Activated B cell treated with CpG ODN at 0.5 μM for 24 hours (primary cell): ENCODE measurements around the gene TMC3. TPM values are rescaled to one million over a fixed set of nuclear protein-coding genes. Genes with fewer than 3 reads are reported as not detected.

Experiments used
- ATAC-seq: fragments of 200-7000 bp; cut with Tn5 transposase; one replicate; pipeline ENCODE4 v1.10.0; 2021; ENCODE audit warnings: low read depth, mild to moderate bottlenecking, moderate library complexity
- CTCF ChIA-PET: fragments of 350-600 bp; sonication (Branson Sonifier 250); formaldehyde crosslinking; loops from one replicate; lab custom pipeline; 2021; ENCODE audit warnings: antibody characterized with exemption; lab: Charles Lee
- POLR2A ChIA-PET: fragments of 350-600 bp; sonication (Branson Sonifier 250); formaldehyde crosslinking; loops from one replicate; lab custom pipeline; 2021; ENCODE audit warnings: antibody characterized with exemption; lab: Charles Lee
- DNase-seq: peaks from one replicate; pipeline ENCODE4 v3.0.0; 2022
- H3K27ac Mint-ChIP-seq: one replicate; pipeline ENCODE4 v1.8.0; 2020; ENCODE audit warnings: mixed read lengths
- H3K27me3 Mint-ChIP-seq: one replicate; pipeline ENCODE4 v1.8.0; 2021; ENCODE audit warnings: mixed read lengths
- H3K36me3 Mint-ChIP-seq: one replicate; pipeline ENCODE4 v1.8.0; 2021; ENCODE audit warnings: low read depth, mixed read lengths
- H3K4me1 Mint-ChIP-seq: one replicate; pipeline ENCODE4 v1.8.0; 2021; ENCODE audit warnings: mixed read lengths
- H3K4me3 Mint-ChIP-seq: one replicate; pipeline ENCODE4 v1.8.0; 2020; ENCODE audit warnings: mild to moderate bottlenecking, mixed read lengths
- H3K9me3 Mint-ChIP-seq: one replicate; pipeline ENCODE4 v1.8.0; 2020; ENCODE audit warnings: mixed read lengths
- intact Hi-C: fragments of 100-400 bp; cut with micrococcal nuclease; formaldehyde crosslinking; loops from one replicate; pipeline ENCODE4 v1.15.1; 2024
- total RNA-seq: library from RNA; stranded (reverse); gene quantifications from 2 replicates; pipeline ENCODE4 v1.2.3, GENCODE V29; 2022
- TF ChIP-seq, protein P1 (sequence below): fragments of 200-600 bp; IDR thresholded peaks from one replicate; pipeline ENCODE4 v1.8.0; 2022; ENCODE audit warnings: antibody characterized with exemption, mild to moderate bottlenecking

The TMC3 gene
- total RNA-seq, 1 donor from 2014 or later: not detected

DNA sequence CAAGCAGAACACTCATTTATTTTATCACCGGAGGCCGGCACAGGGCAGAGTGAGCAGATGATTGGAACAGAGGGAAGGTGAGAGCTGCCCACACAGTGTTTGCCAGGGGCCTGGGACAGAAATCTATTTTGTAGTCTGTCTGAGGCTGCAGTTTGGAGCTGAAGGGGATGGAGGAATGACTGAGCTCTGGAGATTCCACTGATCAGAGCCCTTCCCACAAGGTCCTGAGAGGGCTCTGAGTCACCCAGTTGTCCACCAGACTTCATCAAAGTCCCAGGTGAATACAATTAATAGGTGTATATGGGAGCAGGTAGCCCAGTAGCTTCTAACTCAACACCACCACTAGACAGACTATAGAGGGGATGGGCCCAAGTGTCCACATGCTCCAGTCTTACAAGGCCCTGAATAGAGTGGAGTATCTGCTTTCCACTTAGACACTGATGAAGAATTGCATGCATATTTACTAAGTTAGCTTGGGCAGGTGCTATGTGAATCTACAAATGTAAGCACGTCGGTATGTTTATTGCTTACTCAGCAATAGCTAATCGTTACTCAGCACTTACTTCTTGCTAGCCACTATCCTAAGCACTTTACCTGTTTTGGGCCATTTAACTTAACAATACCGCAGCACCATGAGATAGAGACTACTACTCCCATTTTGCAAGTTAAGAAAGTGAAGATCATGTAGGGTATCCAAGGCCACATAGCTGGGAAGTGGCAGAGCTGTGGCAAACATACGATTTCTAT is 47.4 kb downstream of the TMC3 start:
- H3K4me1 Mint-ChIP-seq: peaks cover 36% of the 10 kb centered on the region
- intact Hi-C loops: no loop called here
- DNase-seq: no peak
- POLR2A ChIA-PET: interaction anchor here (1.2 to 1.4 kb wide), 3 partner anchors 11 to 34 kb away, joined by 3 to 5 read pairs (median 4); no protein-coding TSS in a partner anchor
- TF ChIP-seq, protein P1, sequence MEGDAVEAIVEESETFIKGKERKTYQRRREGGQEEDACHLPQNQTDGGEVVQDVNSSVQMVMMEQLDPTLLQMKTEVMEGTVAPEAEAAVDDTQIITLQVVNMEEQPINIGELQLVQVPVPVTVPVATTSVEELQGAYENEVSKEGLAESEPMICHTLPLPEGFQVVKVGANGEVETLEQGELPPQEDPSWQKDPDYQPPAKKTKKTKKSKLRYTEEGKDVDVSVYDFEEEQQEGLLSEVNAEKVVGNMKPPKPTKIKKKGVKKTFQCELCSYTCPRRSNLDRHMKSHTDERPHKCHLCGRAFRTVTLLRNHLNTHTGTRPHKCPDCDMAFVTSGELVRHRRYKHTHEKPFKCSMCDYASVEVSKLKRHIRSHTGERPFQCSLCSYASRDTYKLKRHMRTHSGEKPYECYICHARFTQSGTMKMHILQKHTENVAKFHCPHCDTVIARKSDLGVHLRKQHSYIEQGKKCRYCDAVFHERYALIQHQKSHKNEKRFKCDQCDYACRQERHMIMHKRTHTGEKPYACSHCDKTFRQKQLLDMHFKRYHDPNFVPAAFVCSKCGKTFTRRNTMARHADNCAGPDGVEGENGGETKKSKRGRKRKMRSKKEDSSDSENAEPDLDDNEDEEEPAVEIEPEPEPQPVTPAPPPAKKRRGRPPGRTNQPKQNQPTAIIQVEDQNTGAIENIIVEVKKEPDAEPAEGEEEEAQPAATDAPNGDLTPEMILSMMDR: no peak
- peaks cover 8% of the 10 kb centered on the region for H3K36me3 Mint-ChIP-seq
- no peak overlapping the region for H3K27ac Mint-ChIP-seq
- ATAC-seq: no peak
- CTCF ChIA-PET: interaction anchor here (1.4 to 3.8 kb wide), 2 partner anchors 51 to 60 kb away, joined by 6 to 16 read pairs; no protein-coding TSS in a partner anchor
- no peaks in the 10 kb centered on the region for H3K9me3 Mint-ChIP-seq
- no peak overlapping the region for H3K4me3 Mint-ChIP-seq
- no peaks in the 10 kb centered on the region for H3K27me3 Mint-ChIP-seq

DNA sequence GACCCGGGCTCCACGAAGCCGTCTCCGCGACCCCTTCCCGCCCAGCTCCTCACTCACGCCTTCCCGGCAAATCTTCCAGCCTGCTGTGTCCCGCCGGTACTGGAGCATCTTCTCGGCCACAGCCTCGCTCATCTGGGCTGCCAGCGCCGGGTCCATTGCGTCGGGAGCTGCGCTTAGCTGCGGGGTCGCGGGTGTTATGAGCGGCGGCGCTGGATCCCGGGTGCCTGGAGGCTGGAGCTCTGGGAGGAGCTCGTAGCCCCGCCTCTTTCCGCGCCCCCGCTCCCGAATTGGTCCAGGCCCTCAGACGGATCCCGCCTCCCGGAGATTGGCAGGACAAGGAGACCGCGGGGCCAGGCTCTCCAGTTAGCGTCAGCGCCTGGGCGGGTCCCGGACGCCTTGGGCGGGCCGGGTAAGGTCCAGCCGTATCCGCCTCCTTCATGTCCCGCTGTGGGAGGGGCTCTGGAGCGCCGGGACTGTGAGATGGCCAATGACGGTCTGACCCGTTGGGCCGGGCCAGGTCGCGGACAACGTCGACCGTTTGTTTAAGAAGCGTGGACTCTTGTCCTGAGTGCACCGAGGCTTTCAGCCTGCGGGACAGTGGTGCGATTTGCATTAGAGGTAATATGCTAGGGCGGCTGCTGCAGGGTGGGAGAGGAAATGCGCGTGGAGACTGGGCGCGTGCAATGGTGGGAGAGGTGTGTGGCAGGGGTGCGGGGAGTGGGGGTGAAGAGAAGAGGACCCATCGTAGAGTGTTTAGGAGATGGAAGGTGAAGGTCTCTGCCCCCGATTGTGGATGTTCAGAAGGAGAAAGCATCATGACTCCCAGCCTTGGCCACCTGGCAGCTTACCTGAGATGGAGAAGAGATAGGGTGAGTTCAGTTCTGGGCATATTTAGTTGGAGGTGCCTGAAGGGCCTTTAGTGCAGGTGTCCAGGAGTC is 49.8 kb downstream of the TMC3 start, which contains the start of gene STARD5:
Gene STARD5, minus strand, starts transcription at position 198 of the 938 bp plus-strand sequence. Its CDS starts 42 bp downstream, at position 156.
- H3K4me3 Mint-ChIP-seq: peak within 1 kb of the TSS; percentile 97
- H3K36me3 Mint-ChIP-seq: peaks cover 19% of the 10 kb centered on the region
- TF ChIP-seq, protein P1: no peak
- peaks cover 35% of the 10 kb centered on the region for H3K4me1 Mint-ChIP-seq
- H3K27ac Mint-ChIP-seq: peak within 1 kb of the TSS; percentile 80
- H3K27me3 Mint-ChIP-seq: no peaks in the 10 kb centered on the region
- intact Hi-C loops: loop anchor here (1.0 kb wide), 4 partner anchors 12 to 38 kb away; no protein-coding TSS in a partner anchor
- POLR2A ChIA-PET: interaction anchor here (0.6 to 5.1 kb wide), 15 partner anchors 9 to 1216 kb away, joined by 3 to 73 read pairs (median 5); partner anchors contain the start of genes EFL1, RPS17 and SAXO2
- CTCF ChIA-PET: interaction anchor here (0.7 to 3.8 kb wide), 7 partner anchors 9 to 58 kb away, joined by 3 to 16 read pairs (median 4); no protein-coding TSS in a partner anchor
- ATAC-seq (peak; percentile 99), DNase-seq (peak; percentile 89)
- no peaks in the 10 kb centered on the region for H3K9me3 Mint-ChIP-seq

DNA sequence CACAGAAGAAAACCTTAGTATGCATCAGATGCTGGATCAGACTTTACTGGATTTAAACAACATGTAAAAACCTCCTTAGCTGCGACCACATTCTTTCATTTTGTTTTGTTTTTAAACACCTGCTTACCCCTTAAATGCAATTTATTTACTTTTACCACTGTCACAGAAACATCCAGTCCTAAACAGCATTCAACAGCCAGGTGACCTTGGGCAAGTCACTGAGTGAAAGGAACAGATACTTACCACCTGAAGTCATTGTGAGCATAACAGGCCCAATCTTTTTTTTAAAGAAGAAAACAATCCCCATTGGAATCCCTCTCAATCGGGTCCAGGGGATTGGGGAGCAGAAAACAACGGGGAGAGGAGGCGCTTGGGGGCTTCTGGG is 50.5 kb downstream of the TMC3 start:
- H3K27ac Mint-ChIP-seq: peak overlapping the region; percentile 76
- no peaks in the 10 kb centered on the region for H3K27me3 Mint-ChIP-seq
- DNase-seq: no peak
- TF ChIP-seq, protein P1: no peak
- H3K9me3 Mint-ChIP-seq: no peaks in the 10 kb centered on the region
- peaks cover 26% of the 10 kb centered on the region for H3K36me3 Mint-ChIP-seq
- POLR2A ChIA-PET: interaction anchor here (0.8 to 5.1 kb wide), 12 partner anchors 12 to 1217 kb away, joined by 3 to 73 read pairs (median 6); partner anchors contain the start of genes EFL1, RPS17 and SAXO2
- peak overlapping the region; percentile 97 for H3K4me3 Mint-ChIP-seq
- intact Hi-C loops: no loop called here
- CTCF ChIA-PET: interaction anchor here (0.7 to 1.4 kb wide), 5 partner anchors 20 to 58 kb away, joined by 3 to 5 read pairs (median 4); no protein-coding TSS in a partner anchor
- H3K4me1 Mint-ChIP-seq: peaks cover 42% of the 10 kb centered on the region
- ATAC-seq: no peak

DNA sequence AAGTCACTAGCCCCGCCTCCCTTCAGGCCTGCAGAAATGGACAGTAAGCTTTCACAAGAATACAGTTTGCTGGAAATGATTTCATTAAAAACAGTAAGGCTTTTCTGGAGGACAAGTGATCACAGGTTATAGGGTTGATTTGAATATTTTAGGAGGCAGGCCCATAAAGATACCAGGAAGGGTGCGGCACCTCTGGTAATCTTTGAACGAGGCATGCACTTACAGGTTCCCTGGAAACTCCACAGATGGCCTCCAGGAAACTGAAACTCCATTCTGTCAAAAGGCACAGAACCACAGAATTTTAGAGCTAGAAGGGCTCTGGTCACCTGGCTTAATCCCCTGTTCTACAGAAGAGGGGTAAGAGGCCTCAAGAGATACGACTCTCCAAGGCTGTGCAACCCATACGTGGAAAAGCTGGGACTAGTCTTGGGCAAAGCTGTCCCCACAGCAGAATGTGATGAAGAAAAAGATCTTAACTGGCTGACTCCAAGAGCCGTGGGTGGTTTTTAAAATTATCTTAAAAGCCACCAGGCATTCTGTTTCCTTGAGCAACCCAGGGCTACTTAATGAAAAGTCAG is 51.2 kb downstream of the TMC3 start:
- H3K27ac Mint-ChIP-seq: no peak overlapping the region
- no peaks in the 10 kb centered on the region for H3K9me3 Mint-ChIP-seq
- ChIA-PET POLR2A (interaction anchor here (2.3 to 5.1 kb wide), 2 partner anchors 26 to 30 kb away, joined by 17 to 73 read pairs; no protein-coding TSS in a partner anchor), CTCF (no interaction called here)
- ATAC-seq (no peak), DNase-seq (no peak)
- H3K27me3 Mint-ChIP-seq: no peaks in the 10 kb centered on the region
- peaks cover 32% of the 10 kb centered on the region for H3K36me3 Mint-ChIP-seq
- intact Hi-C loops: no loop called here
- H3K4me1 Mint-ChIP-seq: peaks cover 50% of the 10 kb centered on the region
- TF ChIP-seq, protein P1: no peak
- H3K4me3 Mint-ChIP-seq: peak overlapping the region; percentile 48
